HG02610 (cell line): ENCODE data around the gene SF3B2.
"Not testable (repeated sequence)": the region's sequence is repeated elsewhere in the genome, so short reads cannot be mapped to it uniquely, and the experiment has no call there.

Experiments
- ATAC-seq: cut with Tn5 transposase; IDR thresholded peaks from one replicate; pipeline ENCODE4 v1.9.1; 2021; ENCODE audit warnings: mild to moderate bottlenecking, moderate library complexity; ENCODE audit not compliant: unreplicated experiment

The SF3B2 gene

GRCh38 chr11:66015936-66016792 is 36.0 kb upstream of the SF3B2 start:
- no peak for ATAC-seq

GRCh38 chr11:66016793-66017177 is 35.4 kb upstream of the SF3B2 start:
- no peak for ATAC-seq

- ATAC-seq, result no peak
Observed at GRCh38 chr11:66017321-66017720, 34.8 kb upstream of the SF3B2 start.

- no peak for ATAC-seq
Observed at GRCh38 chr11:66020212-66020611, 32.0 kb upstream of the SF3B2 start.

- ATAC-seq, result no peak
Observed at GRCh38 chr11:66020618-66021357, 31.4 kb upstream of the SF3B2 start.

- ATAC-seq, result no peak
Observed at GRCh38 chr11:66022401-66023185, 29.6 kb upstream of the SF3B2 start.

- not testable (repeated sequence) for ATAC-seq
Observed at GRCh38 chr11:66023186-66023440, 29.1 kb upstream of the SF3B2 start.

- no peak for ATAC-seq
Observed at GRCh38 chr11:66026017-66026529, 26.1 kb upstream of the SF3B2 start, which contains the start of gene CATSPER1. Gene CATSPER1 (minus strand): TSS chr11:66026479. CDS start chr11:66026379, 100 bp downstream.

GRCh38 chr11:66032957-66033735 is 19.0 kb upstream of the SF3B2 start:
- ATAC-seq, result no peak

GRCh38 chr11:66035653-66036333 is 16.4 kb upstream of the SF3B2 start:
- no peak for ATAC-seq

- ATAC-seq, result no peak
Observed at GRCh38 chr11:66036334-66036710, 15.8 kb upstream of the SF3B2 start.

- ATAC-seq, result no peak
Observed at GRCh38 chr11:66037327-66037726, 14.8 kb upstream of the SF3B2 start.

- ATAC-seq, result no peak
Observed at GRCh38 chr11:66039765-66040164, 12.4 kb upstream of the SF3B2 start.

GRCh38 chr11:66042227-66042995 is 9.8 kb upstream of the SF3B2 start:
- no peak for ATAC-seq

GRCh38 chr11:66042996-66043906 is 8.9 kb upstream of the SF3B2 start:
- ATAC-seq, result no peak

GRCh38 chr11:66044757-66045156 is 7.4 kb upstream of the SF3B2 start:
- ATAC-seq, result no peak

GRCh38 chr11:66045177-66045639 is 7.0 kb upstream of the SF3B2 start:
- ATAC-seq, result no peak

- no peak for ATAC-seq
Observed at GRCh38 chr11:66046901-66047300, 5.3 kb upstream of the SF3B2 start.
